ENCODE results near the gene LRRC23.

LRRC23 gene

GRCh38 chr12:6962285-6963015, 57.8 kb downstream of the LRRC23 start:
- no peak for DNase-seq (ENCODE audit: low read depth)
- H3K4me3 ChIP-seq (ENCODE audit: low read depth, low read length) = no peak overlapping the region
- TF ChIP-seq CTCF (IDR thresholded peaks at IDR 0.05; ENCODE audit: low read depth, low read length, missing control alignments) = no peak
- in situ Hi-C loops (cut with HindIII; ENCODE audit: low sequenced_read_pairs) = no loop called here

DNA sequence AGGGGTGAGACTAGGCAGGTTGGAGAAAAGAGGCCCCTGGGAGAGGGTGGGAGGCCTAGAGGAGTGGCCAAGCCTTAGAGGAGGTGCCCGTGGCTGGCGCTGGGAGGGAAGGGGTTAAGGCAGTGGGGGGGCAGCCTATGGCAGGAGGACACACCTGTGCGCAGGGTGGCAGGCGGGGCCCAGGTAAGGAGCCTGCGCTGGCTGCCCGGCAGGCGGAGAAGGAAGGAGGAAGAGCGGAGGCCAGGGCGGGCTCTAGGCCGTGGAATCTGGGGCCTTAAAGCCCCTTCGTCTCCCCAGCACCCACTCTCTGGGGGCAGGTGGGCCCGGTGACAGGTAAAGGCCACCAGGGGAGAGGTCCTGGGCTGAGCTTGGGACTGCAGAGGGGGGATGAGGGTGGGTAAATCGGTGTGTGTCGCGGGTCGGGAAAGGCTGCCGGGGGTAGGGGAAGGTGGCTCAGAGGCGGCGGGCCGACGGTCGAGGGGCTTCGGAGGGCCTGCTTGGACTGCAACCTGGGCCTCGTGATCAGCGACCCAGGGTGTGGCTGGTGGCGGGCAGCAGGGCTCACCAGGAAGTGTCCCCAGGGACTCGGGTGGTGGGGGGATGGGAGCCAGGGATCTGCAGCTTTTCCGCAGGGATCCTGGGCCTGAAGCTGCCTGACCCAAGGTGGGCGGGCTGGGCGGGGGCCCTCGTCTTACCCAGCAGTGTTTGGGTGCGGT, 58.6 kb downstream of the LRRC23 start:
- DNase-seq (ENCODE audit: low read depth) = no peak
- no peak overlapping the region for H3K4me3 ChIP-seq (ENCODE audit: low read depth, low read length)
- in situ Hi-C loops (cut with HindIII; ENCODE audit: low sequenced_read_pairs) = no loop called here
- TF ChIP-seq CTCF (IDR thresholded peaks at IDR 0.05; ENCODE audit: low read depth, low read length, missing control alignments) = no peak
